ENCODE measurements around the gene NTF3.

The NTF3 gene

DNA sequence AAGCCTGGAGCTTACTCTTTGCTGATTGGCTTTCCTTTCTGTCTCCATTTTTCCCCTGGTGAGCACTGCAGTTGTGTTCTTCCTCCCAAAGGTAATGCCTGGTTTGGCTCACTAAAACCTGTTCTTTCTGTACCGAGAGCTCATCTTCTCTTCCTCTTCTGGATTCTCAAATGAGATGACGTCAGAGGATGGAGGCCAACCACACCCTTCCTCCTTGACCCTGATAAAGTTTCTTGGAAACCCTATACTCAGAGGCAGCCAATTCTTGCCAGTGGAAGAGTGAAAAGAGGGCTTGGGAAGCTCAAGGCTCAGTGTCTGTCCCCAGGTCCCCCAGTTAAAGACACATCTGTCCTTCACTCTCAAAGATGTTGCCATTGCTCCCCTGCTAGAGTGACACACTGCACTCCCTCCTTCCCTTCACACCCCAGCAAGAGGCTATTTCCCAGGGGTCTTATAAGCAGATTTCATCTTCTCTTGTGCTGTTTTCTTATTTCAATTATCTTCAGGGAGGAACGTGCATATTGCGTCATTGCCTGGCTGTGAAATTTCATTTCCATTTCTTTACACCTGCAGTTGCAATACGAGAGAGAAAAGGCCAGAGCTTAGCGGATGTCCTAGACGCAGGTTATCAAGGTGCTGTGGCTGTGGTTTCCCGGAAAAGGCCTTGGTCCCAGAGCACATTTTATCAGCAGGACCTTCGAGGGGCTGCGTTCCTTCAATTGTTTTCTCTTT, 27.3 kb downstream of the NTF3 start:
- no peak for DNase-seq

DNA sequence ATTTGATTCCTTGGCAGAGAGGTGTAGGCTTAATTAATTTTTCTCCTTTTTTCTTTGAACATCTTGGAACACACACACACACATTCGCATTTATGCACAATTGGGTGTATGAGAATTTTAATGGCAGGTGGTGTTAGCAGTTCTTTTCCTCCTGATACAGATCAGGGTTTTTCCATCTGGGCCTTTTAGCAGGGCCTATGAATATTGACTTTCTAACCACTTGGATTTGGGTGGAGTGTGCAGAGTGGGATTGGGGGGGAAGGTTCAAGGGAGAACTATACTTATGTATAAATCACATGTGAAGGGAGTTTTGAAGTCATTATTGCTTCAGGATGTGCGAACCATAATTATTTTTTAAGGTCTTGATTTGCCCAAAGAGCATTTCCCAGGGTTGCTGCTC, 28.9 kb downstream of the NTF3 start:
- DNase-seq = no peak

DNA sequence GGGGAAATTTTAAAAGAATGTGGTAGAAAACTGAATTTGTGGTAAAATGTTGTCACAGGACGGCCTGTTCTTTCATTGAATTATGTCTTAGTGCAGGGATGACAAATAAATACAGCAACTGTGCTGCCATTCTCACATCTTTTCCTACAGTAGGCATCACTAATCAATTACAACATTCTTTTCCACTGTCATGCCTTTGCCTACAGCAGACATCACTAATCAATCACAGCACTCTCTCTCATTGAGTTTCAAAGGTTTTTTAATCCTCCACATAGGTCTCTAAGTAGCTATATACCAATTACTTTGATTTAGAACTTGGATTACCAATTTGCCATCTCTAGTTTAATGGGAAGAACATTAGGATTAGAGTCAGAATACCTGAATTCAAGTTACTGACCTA, 30.1 kb downstream of the NTF3 start:
- DNase-seq = no peak

DNA sequence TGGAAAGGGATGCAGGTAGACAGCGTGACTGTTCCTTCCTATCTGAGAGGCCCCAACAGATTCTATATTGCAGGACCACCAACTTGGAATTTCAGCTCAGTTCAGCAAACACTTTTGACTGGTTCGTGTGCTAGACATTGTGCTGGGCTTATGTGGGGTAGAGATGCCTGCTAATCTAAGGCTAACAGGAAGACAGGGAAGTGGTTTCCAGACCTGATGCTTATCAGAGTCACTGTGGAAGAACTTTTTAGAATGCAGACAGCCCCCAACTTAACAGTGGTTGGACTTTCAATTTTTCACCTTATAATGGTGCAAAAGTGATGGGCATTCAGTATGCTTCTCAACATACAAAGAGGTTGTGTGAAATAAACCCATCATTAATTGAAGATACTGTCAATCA, 32.2 kb downstream of the NTF3 start:
- DNase-seq = peak; percentile 1

DNA sequence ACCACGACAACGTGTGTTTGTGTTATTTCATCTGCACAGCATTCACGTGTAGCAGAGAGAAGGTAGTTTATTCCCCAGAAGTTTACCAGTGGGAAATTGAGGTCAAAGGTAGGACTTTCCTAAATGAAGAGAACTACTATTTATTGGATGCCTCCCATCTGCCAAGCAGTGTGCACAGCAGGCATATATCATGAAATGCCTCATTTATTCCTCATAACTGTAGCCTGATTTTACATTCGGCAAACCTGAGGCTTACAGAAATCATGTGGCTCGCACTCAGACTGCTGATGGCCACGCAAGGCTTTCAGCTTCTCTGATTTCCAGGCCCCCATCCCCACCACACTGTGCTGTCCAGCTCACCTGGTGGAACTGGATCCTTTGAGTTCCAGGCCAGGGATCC, 33.5 kb downstream of the NTF3 start:
- no peak for DNase-seq

DNA sequence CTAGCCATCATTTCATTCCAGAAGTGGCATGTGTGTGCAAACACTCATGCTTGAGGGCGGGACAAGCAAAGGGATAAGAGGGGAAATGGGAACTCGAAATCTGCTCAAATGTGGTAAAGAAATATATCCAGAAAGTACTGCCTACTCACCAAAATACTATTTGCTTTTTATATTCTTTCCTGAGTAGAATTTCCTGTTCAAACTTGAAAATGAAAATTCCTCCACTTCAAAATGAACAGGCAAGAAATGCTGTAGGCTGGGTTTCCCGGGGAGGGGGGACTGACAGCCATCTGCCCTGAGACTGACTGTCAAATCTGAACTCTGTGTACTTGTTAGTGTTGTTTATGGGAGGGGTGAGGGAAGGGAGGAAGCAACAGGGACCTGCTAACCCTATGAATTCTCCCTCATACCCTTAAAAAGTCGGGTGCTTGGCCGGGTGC, 34.6 kb downstream of the NTF3 start:
- DNase-seq = no peak

DNA sequence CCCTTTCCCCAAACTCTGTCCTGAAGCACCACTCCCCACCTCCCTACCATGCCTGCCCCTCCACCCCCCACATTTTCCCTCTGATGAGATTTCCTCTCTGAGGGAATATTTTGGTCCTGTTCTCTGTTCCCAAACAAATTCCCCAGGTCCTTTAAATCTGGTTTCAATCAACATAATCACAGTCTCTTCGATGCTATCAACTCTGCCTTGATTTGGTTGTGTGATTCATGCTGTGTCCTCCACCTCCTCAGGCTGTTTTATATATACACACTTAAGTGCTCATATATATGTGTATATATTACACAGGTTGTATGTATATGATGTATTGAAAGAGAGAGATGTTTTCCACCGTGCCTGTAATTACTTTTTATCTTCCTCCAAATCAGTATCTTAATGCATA, 36.0 kb downstream of the NTF3 start:
- DNase-seq = no peak

DNA sequence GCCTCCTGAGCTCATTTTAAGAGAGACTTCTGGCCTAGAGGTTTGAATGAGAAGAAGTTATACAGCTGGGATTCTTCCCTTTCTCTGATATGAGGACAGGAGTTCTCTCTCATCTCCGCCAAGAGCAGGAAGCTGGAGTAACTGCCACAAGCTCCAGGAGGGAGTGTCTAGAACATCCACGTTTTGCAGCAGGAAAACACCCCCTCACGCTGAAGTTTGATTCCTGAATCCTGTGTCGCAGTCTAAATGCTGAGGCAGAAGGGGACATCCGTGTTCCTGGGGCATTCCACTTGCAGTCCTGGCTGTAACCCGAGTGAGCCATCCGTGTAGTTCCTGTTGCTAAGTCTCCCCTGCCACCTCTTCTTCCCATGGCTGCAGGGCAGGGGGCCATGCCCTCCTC, 38.3 kb downstream of the NTF3 start:
- no peak for DNase-seq

DNA sequence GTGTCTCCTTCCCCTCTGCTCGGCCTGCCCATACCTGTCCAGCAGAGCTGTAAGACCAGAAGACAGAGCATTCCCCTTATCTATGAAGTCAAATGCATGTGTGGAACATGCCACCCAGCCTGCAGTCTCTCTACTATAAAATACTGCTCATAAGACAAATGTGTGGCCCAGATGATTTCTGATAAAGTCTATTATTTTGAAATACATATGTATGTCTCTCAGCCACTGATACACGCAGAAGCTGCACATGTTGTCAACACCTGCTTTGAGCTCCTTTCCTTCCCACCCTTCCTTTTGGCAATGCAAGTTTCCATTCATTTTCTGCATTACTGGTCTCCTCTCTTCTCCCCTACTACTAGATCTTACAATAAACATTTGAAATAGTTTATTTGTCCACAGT, 38.8 kb downstream of the NTF3 start:
- DNase-seq = no peak

DNA sequence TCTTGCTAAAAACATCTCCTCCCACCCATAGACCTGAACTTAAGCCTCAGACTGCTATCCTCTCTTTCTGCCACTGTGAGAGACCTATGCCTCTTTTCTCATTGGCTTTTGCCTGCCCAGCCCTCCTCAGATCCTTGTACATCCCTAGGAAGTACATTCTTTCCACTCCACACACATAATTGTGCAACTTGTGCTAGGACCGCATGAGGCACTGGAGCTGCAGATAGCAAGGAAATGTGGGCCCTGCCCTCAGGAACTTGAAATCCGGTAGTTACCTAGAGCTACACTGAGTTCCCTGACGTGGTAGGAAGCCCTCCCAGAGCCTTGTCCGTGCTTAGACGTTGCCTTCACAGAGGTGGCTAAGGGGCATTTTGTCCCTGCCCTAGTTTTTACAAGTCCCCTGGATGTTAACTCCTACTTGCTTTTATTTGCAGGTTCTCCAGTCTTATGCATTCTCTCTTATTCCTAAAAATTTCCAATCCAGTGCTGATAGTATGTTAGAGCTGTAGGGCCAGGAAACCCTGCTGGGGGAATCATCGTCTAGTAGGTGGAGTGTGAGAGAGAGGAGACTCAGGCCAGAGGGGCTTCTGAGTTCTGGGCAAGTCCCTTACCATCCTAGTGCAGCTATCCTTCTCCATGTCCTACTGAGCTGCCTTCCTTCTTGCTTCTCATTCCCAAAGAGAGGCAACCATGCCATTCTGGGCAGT, 41.3 kb downstream of the NTF3 start:
- no peak for DNase-seq

DNA sequence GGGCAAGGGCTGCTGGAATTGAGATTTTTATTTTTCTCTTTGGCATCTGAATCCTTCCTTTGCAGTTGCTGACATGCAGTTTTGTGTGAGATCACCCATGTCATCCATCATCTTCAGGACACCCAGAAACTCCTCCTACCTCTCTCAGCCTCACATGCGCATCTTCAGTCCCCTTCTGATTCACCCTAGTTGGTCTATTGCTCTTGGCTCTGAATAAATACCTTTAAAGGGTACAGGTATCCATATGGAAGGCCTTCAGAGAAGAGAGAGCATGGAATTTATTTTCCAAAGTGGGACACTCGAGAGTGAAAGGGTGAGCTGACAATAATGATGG, 41.8 kb downstream of the NTF3 start:
- DNase-seq = no peak

DNA sequence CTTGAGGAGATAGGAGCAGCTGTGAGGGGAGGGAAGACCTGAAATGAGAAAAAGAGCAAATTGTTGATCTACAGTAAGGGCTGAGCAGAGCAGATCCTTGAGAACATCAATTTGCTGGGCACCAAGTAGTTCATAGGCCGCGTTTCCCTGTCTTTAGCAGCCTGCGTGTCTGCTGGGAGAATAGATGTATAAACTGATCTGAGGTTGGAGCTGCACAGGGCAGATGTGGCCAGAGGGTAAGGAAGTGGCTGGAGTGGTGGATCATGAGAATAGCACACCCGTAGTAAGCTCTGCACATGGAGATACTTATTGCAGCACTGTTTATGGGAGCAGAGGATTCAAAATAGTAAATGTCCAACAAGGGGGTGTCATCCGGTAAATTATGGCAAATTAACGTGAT, 44.4 kb downstream of the NTF3 start:
- no peak for DNase-seq

DNA sequence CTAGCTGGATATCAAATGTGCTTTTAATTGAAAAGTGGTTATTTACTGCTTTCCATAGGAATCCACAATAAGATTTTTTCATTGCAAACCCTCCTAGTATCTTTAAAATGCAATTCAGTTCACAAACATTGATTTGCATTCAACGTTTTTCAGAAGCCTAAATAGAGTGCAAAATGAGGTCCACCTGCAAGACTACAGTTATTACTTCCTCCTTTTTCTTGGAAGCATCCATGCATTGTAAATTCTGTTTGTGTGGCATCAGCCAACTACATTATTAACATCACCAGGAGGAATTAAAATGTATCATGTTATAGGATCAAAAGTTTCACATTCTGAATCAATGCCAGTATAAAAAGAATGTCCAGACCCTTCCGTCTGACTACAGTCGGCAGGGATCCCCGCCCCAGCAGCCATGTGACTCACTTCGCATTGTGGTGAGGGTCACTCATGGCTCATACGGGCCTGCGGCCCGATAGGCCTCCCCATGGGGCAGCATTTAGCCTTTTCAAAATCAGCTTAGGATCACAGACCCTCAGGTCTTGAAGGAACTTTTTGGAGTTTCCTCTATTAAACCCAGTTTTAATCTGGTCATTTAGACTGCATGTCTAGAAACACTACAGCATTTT, 46.3 kb downstream of the NTF3 start:
- DNase-seq = no peak

DNA sequence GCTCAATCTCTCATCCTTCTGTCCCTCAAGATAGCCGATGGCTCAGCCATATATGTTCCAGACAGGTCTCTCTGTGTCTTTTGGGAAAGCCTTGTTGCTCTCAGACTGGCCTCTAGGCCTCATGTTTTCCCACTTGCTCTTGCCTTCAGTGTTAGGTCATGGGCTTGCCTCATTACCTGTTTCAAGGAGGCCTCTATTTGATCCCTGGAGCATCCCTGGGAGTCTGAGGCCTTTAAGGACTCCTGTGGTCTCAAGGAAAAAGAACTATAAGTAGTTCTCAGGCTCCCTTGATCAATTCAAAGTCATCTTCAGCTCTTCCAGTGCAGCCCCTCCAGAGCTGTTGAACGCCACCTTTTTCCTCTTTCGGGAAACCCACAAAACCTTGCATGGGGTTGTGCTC, 47.9 kb downstream of the NTF3 start:
- DNase-seq = no peak

DNA sequence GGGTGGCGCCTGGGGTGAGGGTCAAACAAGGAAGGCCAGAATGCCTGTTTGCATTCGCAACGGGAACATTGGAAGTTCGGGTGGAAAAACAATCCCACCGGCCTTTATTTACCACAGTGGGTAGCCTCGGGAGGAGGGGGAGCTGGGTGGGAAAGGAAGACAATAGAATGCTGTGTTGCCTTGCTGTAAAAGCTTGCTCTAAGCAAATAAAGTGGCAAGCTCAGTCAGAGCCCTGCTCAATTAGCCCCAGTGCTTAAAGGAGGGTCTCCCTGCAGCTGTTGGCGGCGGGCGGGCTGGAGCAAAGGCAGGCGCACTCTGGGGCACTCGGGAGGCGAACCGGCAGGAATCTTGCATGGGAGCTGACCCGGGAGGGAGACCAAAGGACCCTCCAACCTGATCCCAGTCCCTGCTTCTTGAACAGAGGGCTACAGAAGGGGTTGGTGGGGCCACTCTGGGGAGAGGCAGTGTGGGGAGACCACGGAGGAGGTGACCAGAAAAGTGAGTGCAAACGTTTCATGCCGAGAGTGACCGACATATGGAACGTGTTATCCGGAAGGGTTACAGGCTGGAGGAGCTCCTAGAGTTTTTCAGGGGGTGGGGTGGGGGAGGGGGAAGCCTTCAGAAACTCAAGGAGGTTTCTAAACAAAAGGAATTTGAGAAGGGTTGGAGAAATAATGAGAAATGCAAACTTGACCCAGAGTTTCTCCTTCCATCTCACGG, 48.5 kb downstream of the NTF3 start:
- DNase-seq = no peak

DNA sequence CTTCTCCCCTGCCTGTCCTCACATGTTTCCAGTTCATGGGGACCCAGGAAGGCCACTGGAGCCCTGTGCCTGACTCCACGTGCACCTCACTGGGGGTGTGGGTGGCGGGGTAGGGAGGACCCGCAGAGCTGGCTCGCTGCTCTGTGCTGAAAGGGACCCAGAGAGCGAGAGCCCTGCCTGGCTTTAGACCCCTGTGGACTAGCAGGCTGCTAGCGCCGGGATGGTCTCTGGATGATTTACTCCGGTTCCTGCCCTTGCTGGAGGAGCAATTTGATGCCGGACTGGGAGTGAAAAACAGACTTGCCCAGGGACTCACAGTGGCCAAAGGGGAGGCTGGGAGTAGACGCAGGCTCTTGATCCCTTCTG, 49.0 kb downstream of the NTF3 start:
- DNase-seq = no peak

DNA sequence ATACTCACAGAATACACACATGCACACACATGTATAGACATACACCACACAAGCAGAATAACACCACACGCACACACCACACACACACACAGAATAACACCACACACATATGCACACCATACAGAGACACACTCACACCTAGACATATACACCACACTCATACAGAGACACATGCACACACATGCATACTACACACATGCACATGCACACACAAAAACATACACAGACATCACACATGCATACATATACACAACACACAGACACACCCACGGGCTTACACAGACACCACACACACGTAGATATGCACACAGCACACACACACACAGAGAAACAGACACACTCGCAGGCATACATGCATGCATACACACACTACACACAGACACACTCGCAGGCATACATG, 49.7 kb downstream of the NTF3 start:
- no peak for DNase-seq

DNA sequence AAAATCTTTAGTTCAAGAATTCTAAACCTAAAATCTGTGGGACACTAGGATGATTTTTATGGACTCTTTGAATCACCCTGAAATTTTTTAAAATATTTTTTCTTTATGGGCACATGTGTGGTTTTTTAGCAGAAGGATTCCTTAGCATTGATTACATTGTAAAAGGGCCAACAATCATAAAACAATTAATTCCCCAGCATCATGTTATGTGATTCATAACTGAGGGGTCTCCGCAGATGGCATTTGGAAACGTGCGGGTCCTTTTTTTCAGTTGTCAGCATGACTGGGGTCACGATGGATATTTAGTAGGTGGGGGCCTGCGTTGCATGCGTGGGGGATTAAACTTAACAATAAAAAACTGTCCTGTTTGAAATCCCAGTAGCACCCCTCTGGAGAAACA, 52.5 kb downstream of the NTF3 start:
- no peak for DNase-seq

DNA sequence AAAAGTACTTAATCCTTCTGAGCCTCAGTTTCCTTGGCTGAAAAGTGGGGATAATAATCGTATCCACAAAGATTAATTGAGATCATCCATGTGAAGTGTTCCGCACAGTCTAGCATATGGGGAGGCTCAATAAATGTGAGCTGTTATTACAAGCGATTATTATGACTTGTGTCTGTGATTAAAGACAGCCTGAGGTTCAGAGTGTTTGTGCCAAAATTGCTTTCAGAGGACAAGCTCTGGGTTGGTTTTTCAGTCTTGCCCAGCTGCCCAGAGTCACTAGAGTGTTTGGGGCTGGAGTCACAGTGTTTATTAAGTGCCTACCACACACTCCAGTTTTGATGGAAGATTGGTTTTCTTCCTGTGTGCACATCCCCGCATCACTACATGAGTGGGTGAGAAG, 53.5 kb downstream of the NTF3 start:
- DNase-seq = no peak

DNA sequence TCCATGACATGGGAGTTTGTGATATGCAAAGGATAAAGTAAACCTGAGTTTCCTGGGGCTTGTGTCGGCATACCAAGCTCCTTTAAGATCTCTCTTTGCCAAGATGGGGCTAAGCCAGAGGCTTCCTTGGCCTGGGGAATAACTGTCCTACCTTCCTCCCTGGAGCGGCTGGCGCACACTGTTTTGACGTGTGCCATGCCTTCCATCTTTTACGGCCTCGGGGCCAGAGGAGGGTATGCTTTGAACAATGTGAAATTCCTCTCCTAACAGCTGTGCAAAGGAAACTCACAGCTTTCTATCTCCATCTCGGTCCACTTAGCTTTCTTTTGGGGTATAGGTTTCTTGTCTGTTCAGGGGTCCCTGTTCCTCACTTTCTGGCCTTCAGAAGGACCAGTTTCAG, 55.2 kb downstream of the NTF3 start:
- no peak for DNase-seq

DNA sequence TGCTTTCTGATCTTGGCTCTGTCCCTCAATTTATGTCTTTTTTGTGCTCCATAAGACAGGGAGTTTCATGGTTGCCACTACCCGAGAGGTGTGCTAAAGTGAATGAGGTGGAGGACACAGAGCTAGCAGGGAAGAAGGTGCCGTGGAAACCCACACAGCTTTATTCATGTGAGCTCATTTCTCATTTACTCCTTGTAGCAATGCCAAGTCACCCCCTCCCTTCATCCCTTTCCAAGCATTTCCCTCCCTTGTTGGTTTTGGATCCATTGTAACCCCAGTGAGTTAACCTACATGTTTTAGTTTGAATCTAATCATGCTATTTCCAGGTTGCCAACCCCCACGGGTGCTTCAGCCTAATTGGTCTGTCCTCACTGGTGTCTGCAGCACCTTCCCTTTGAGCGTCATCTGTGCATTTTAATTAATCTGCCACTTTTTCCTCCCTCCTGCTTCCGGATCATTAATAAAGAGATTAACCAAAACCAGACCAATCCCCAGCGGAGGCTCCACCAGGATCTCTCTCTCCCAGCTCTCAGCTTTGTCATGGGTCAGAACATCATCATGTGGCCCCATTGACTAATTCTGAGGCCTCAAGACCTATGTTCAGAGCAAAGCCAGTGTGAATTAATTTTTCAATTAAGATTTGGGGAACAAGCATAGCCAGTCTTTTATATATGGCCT, 56.2 kb downstream of the NTF3 start:
- DNase-seq = no peak

DNA sequence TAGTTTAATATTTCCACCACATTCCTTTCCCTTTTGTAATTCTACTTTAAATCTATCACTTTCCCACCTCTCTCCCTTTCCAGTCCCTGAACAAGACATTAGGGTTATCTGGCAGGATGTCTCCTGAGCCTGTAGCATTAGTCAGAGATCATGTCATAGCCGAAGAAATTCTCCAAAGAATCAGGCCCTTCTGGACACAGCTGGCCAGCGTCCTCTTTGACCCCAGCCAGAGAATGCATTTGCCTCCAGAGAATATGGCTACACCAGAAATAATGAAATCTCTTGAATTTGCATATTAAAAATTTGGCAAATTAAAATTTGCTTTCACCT, 56.7 kb downstream of the NTF3 start:
- no peak for DNase-seq

DNA sequence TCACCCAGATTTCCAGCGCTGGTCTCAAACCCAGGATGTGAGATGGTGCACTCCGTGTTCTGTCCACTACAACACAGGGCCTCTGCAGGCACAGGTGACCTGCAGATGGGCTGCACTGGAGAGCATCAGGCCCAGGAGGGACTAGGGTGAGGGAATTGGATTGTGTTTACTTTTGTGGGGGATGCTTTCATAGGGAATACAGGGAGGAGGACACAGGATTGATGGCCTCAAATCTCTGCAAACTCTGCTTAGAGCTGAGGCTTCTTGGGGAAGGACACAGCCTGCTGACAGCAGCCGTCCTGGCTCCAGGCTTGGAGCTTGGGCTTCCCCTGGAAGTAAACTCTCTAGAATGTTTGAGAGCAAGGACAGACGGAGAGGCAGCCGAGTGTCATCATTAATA, 57.1 kb downstream of the NTF3 start:
- no peak for DNase-seq

All from OCI-M1 (cell line).